Measurements from ENCODE around the gene RIPK4.
"Not testable (repeated sequence)": the region's sequence is repeated elsewhere in the genome, so short reads cannot be mapped to it uniquely, and the experiment has no call there.

The RIPK4 gene

GRCh38 chr21:41794600-41794999 is 27.7 kb upstream of the RIPK4 start:
- no peak for DNase-seq

GRCh38 chr21:41792711-41793110 is 25.9 kb upstream of the RIPK4 start:
- DNase-seq, result no peak

GRCh38 chr21:41786509-41786987 is 19.7 kb upstream of the RIPK4 start:
- peak in 2 of 3 experiments; percentile 8 to 15 for DNase-seq

- DNase-seq, result not testable (repeated sequence)
These were observed 18.4 kb upstream of the RIPK4 start for GRCh38 chr21:41785262-41785661.

- no peak for DNase-seq
These were observed 17.7 kb upstream of the RIPK4 start for GRCh38 chr21:41784456-41785102.

GRCh38 chr21:41783476-41784180 is 16.8 kb upstream of the RIPK4 start:
- peak; percentile 30 to 96 (median 85) for DNase-seq

- no peak for DNase-seq
These were observed 14.2 kb upstream of the RIPK4 start for GRCh38 chr21:41781050-41781410.

GRCh38 chr21:41780337-41781049 is 13.6 kb upstream of the RIPK4 start:
- no peak for DNase-seq

GRCh38 chr21:41779659-41780058 is 12.8 kb upstream of the RIPK4 start:
- DNase-seq, result peak; percentile 40 to 85 (median 68)

GRCh38 chr21:41778930-41779600 is 12.2 kb upstream of the RIPK4 start:
- DNase-seq, result peak; percentile 44 to 65 (median 63)

- DNase-seq, result peak; percentile 37 to 85 (median 71)
These were observed 11.3 kb upstream of the RIPK4 start for GRCh38 chr21:41777951-41778815.

GRCh38 chr21:41776778-41777177 is 9.9 kb upstream of the RIPK4 start:
- no peak for DNase-seq

GRCh38 chr21:41775149-41775472 is 8.3 kb upstream of the RIPK4 start:
- no peak for DNase-seq

- peak in 2 of 3 experiments; percentile 40 to 86 for DNase-seq
These were observed 7.8 kb upstream of the RIPK4 start for GRCh38 chr21:41774467-41775148.

- no peak for DNase-seq
These were observed 5.7 kb upstream of the RIPK4 start for GRCh38 chr21:41772351-41773080.

- no peak for DNase-seq
These were observed 4.7 kb upstream of the RIPK4 start for GRCh38 chr21:41771625-41771945.

GRCh38 chr21:41770901-41771624 is 4.2 kb upstream of the RIPK4 start:
- DNase-seq, result no peak

- no peak for DNase-seq
These were observed 3.1 kb upstream of the RIPK4 start for GRCh38 chr21:41769933-41770332.

- DNase-seq, result no peak
These were observed 2.7 kb upstream of the RIPK4 start for GRCh38 chr21:41769521-41769920.

GRCh38 chr21:41769111-41769510 is 2.3 kb upstream of the RIPK4 start:
- DNase-seq, result peak in 2 of 3 experiments; percentile 49 to 64

Measured in NCI-H1417 (cell line).